Activated T-helper 9 cell treated with anti-CD3 and anti-CD28 coated beads, Interleukin-2, amount 50 U/mL, for 16 hours (primary cell): ENCODE data around the gene LTO1.
A peak's percentile ranks its signal among the peaks of the same experiment; 100 is the strongest.

ENCODE experiments used
- DNase-seq: peaks from one replicate; pipeline ENCODE4 v3.0.0-alpha.2; 2020; ENCODE audit warnings: low read depth

LTO1 gene

GRCh38 chr11:69644962-69645675 is 30.0 kb downstream of the LTO1 start:
- DNase-seq, result no peak

DNA sequence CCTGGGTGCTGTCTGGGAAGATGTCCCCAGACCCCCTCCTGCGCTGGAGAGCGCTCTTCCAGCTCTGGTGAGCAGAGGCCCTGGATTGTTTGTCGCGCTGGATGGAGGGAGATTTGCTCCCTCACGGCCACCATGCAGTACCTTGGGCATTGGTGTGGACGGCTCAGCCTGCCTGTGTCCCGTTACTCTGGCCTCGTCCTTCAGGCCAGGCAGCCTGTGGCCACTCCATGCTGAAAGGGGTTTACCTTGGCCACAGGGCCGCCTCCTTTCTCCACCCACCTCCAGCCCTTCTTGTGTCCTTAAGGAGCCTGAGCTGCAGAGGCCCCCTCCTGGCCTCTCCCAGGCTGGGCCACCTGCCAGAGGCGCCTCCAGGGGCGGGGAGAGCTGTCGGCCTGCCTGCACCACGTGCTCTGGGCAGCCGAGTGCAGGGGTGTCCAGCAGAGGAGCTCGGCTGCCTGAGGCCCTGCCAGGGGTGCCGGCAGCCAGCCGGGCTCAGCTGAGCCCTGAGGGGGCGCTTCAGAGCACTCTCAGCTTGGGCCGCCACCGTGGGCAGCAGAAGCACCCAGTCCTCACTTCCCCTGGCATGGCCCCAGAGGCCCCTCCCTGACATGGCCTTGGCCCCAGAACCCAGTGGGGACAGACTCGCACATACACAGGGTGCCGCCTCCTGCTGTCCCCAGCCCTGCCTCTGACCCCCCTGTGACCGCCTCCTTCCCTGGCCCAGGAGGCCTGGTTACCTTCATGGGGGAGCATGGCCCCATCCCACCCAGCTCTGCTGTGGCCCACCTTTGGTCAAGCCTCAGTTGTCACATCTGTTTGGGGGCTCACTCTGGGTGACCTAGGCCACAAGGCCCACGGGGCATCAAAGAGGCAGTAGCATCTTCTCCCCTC is 30.8 kb downstream of the LTO1 start:
- no peak for DNase-seq

- no peak for DNase-seq
Observed at GRCh38 chr11:69643646-69644045, 31.5 kb downstream of the LTO1 start.

DNA sequence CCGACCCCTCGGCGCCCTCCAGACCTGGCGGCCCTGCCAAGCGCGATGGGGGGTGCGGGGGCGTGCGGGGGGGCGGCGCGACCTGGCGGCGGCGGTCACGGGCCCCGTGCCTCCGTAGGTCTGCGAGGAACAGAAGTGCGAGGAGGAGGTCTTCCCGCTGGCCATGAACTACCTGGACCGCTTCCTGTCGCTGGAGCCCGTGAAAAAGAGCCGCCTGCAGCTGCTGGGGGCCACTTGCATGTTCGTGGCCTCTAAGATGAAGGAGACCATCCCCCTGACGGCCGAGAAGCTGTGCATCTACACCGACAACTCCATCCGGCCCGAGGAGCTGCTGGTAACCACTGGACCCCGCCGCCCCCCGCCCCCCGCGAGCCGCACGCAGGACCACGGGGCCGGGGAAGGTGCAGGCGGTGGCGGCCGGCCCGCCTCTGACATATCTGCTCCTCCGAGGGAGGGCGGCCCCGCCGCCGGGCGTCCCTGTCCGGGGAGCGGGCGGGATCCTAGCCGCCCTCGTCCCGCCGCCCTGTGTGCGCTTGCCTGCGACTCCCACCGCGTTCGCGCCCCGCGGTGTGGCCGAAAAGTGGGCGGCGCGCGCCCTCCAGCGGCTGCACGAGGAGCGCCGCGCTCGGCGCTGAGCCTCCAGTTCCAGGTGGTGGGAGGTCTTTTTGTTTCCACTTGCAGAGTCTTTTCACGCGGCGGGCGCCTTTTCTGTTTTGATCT is 32.1 kb downstream of the LTO1 start:
- peak; percentile 67 for DNase-seq

- DNase-seq, result peak; percentile 39
Observed at GRCh38 chr11:69642549-69642912, 32.6 kb downstream of the LTO1 start.

GRCh38 chr11:69641681-69642548 is 33.2 kb downstream of the LTO1 start:
- DNase-seq, result no peak

GRCh38 chr11:69640995-69641581 is 34.1 kb downstream of the LTO1 start, which contains the start of gene CCND1:
CCND1 (plus strand) TSS chr11:69641156; CDS start chr11:69641314, 158 bp downstream.
- no peak for DNase-seq

- no peak for DNase-seq
Observed at GRCh38 chr11:69640260-69640994, 34.7 kb downstream of the LTO1 start.

DNA sequence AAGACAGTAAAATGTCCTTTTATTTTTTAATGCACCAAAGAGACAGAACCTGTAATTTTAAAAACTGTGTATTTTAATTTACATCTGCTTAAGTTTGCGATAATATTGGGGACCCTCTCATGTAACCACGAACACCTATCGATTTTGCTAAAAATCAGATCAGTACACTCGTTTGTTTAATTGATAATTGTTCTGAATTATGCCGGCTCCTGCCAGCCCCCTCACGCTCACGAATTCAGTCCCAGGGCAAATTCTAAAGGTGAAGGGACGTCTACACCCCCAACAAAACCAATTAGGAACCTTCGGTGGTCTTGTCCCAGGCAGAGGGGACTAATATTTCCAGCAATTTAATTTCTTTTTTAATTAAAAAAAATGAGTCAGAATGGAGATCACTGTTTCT is 35.3 kb downstream of the LTO1 start:
- no peak for DNase-seq

DNA sequence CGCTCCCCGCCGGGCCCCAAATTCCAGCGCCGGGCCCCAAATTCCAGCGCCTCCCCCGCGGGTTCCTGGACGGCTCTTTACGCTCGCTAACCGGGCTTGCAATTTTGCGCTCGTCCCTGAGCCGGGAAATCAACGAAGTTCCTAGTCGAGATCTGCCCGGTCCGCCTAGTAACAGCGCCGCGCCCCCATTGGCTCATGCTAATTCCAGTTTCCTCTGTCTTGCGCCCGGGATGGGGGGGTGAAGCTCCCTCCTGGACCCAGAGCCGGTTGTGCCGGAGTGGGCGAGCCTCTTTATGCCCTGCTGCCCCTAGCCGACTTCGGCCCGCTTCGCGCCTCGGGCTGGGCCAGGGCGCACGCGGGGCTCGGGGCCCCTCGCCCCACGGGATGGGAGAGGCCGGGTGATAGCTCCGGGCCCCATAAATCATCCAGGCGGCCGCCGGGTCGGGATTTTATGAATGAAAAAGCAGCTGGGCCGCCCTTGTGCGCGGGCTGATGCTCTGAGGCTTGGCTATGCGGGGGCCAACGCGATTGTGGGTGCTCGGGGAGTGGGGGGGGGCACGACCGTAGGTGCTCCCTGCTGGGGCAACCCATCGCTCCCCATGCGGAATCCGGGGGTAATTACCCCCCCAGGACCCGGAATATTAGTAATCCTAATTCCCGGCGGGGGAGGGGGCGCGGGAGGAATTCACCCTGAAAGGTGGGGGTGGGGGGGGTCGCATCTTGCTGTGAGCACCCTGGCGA is 36.0 kb downstream of the LTO1 start:
- DNase-seq, result no peak

DNA sequence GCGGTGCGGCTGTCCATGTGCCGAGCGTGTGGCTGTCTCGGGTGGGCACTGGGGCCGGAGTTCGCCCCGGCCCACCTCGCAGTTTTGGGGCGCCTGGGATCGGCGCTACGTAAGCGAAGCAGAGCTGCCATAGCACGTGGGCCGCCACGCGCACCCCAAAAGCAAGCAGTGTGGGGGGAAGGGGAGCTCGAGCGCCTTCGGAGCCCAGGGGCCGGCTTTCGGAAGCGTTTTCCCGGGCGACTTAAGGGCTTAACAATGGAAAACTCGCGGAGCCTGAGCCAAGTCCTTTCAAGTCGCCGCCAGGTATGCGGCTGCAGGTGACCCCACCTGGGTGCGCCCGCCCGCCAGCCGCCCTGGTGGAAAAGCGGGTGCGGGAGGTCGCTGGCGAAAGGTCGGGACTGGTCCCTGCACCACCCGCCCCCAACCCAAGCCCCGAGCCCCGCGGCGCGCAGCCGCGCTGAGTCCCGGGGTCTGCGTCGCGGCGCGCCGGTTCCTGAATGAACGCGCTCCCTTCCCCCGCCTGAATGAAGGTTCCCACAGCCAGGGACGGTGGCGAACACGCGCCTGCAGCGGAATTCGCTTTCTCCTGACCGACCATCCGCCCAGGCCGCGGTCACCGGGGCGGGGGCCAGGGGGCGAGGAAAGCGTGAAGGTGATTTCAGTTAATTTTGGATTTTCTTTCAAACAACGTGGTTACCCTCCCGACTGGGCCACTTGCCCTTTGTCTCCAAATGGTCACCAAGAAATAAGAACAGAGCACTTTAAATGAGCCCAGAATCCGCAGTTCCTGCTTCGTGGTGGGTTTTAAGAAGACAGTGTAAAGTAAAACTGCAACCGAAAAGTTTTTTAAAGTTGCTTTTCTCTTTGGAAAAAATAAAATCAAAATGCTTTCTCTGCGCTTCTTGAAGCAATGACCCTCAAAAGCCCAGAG is 36.9 kb downstream of the LTO1 start:
- DNase-seq, result no peak

DNA sequence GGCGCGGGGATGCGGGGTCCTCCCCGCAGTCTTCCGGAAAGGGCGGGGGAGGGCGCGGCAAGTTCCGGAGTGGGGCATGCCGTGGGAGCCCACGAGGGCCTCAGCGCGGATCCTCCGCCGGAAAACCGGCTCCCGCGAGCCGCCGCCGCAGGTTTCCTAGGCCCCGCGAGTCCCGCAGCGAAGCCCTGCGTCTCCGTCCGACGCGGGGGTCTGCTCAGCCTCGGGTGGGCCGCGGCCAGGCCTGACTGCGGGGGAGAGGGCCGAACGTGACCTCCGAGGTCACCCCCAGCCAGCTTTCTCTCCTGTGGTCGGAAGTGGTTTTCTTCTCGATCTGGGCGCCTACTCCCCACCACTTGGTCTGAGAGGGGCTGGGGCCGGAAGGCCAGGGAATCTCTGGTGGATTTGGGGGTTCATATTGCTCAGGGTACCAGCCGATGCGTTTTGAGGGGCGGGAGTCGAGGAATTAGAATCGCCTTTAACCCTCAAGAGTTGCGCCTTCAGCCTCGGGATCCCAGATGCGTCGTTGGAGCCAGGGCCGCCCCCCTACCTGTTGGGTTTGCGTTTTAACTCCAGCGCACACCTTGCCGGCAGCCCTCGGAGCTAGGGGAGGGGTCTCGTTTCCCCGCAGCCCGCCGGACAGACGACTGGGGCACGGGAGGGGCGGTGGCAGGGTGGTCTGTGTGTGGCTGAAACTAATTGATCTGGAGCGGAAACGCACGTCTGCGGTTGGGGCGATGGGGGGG is 37.8 kb downstream of the LTO1 start:
- DNase-seq, result no peak

DNA sequence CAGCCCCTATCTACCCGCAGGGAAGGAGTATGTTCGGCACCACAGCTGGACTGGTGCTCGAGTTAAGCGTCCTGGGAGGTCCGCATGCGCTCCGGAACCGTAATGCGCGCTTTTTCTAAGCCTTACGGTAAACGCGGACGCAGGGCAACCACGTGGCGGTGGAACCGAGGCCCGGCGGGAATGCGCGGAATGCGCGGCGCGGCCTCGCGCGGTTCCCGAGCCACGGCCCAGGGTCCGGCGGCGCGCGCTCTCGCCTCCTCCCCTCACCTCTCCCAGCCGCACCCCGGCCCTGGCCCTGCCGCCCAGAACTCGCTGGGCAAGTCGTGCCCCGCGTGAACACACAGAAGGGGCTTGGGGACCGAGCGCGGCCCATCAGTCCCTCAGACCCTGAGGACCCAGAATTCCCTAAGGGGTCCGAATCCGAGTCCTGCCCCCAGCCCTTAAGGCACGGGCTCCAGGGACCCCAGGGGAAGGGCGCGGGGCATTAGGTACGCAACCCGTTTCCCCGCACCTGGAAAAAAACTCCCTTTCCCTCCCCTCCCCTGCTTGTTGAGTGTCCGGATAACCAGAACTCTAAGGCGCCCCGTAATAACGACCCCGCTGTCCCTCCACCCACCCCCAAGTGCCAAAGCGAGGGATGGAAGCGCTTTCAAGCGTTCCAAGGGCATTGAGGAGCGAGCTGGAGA is 38.5 kb downstream of the LTO1 start:
- no peak for DNase-seq

DNA sequence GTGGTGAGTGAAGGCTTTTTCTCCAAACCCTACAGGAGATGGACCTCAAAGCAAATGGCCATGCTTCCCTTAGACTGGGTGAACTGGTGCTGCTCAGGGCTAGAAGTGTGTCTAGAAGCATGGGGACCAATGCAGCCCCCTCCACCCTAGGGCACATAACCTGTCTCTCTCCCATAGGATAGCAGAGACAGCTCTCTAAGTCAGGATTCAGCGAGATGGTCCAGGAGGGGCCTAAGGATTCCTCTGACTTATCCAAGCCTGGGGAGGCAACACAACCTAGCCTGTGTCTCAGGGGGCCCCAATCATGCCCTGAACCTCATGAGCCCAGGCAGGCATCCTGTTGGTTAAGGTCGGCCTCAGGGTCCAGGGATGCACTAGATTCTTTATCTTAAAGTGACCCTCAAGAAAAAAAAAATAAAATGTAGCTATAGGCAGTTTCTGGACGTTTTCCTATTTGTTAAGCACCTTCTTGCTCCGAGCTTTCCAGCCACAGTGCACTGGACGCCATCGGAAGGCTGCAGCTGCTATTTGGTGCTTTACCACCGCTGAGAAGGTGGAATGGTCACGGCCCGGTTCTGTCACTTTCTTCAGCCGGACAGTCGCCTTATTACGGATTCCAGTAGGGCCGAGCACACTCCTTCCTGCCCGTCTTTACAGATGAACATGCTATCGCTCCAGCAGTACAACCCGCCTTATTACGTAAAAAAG is 39.2 kb downstream of the LTO1 start:
- no peak for DNase-seq

DNA sequence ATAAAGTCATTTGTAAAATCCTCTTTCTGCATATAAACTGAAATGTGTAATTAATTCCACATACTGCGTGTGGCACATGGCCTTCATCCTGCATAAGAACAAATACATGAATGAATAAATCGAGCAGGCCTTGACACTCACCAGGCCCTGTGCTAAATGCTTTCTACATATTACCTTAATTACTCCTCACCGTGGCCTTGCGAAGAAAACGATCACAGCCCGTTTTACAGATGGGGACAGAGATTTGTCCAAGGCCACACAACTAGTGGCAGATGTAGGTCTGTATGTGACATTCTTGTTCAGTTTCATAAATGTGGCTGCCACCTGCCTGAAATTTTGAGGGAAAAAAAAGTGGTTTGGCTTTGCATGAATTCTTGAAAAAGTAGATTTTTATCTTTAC is 40.0 kb downstream of the LTO1 start:
- DNase-seq, result no peak

GRCh38 chr11:69634590-69634989 is 40.6 kb downstream of the LTO1 start:
- DNase-seq, result no peak

DNA sequence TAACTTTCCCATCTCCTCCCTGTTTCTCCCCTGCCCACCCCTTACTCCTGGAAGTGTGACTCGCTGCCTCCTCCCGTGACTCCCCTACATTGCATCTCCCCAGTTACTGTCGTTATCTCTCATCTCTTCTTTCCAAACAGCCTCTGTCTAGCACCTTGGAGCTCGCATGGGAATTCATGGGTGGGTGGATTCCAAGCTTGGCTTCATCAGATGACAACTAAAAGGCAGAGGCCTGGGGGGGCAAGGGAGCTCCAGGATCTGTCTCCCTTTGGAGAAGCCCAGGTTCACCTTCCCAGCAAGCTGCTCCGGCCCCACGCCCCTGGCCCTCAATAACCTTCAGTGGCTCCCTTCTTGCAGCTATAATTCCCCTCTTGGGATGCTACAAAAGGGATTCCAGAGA is 41.1 kb downstream of the LTO1 start:
- DNase-seq, result no peak
